Esophagus muscularis mucosa (tissue), 4 donors: ENCODE results near the gene CALML3. TPM values are rescaled to one million over a fixed set of nuclear protein-coding genes. Genes with fewer than 3 reads are reported as not detected.

Experiments used
- DNase-seq: peaks from one replicate; pipeline ENCODE4 v3.0.0-alpha.2; 2017; ENCODE audit errors: extremely low spot score
- H3K27ac ChIP-seq, 4 donors: fragments of 200-600 bp; sonication (generic); replicated peaks in 1 of 4; 1 replicate in 3 of 4; 2 replicates in 1 of 4; pipeline ENCODE4 v1.5.1; 2016 to 2019; ENCODE audit warnings: mild to moderate bottlenecking in 1 of 4
- H3K27me3 ChIP-seq, 4 donors: fragments of 200-600 bp; sonication (generic); one replicate each; pipeline versions ENCODE4 v1.5.1 to v1.6.0; 2016 to 2019
- H3K36me3 ChIP-seq, 4 donors: fragments of 200-600 bp; sonication (generic); one replicate each; pipeline ENCODE4 v1.5.1; 2016 to 2019
- H3K4me1 ChIP-seq, 4 donors: fragments of 200-600 bp; sonication (generic); one replicate each; pipeline ENCODE4 v1.5.1; 2016 to 2019
- H3K4me3 ChIP-seq, 4 donors: fragments of 200-600 bp; sonication (generic); 1 replicate in 2 of 4; 2 replicates in 2 of 4; pipeline ENCODE4 v1.5.1; 2016 to 2019; ENCODE audit warnings: mild to moderate bottlenecking in 4 of 4, moderate library complexity in 1 of 4
- H3K9me3 ChIP-seq, 4 donors: fragments of 200-600 bp; sonication (generic); 1 replicate in 3 of 4; 2 replicates in 1 of 4; pipeline ENCODE4 v1.5.1; 2016 to 2019
- EP300 ChIP-seq: sonication (generic); formaldehyde crosslinking; IDR thresholded peaks from one replicate; pipeline ENCODE4 v1.6.1; 2017; ENCODE audit warnings: antibody characterized with exemption
- POLR2A ChIP-seq: fragments of 450-650 bp; IDR thresholded peaks from one replicate; pipeline ENCODE4 v1.6.1; 2017; ENCODE audit warnings: antibody characterized with exemption, moderate library complexity, mild to moderate bottlenecking, low read depth
- POLR2AphosphoS5 ChIP-seq, 2 donors: sonication (generic); formaldehyde crosslinking; IDR thresholded peaks; one replicate each; pipeline ENCODE4 v1.6.1; 2017; ENCODE audit warnings: antibody characterized with exemption in 2 of 2
- WGBS: methylation state at CpG from one replicate; pipeline ENCODE4 v1.1.5; 2018; 5-methylcytosine and 5-hydroxymethylcytosine counted together
- intact Hi-C: fragments of 100-400 bp; cut with DNase I; formaldehyde crosslinking; loops from one replicate; pipeline ENCODE4 v1.15.1; 2023
- total RNA-seq, 4 donors: library from RNA; depleted of rRNA; stranded (reverse); fragments of >200 nt; gene quantifications; one replicate each; pipeline versions ENCODE4 v1.1.0 to v1.2.1, GENCODE V29; 2016
- TF ChIP-seq, protein P1 (sequence below), 3 experiments: fragments of 200-600 bp in 2 of 3; fragments of 450-650 bp in 1 of 3; sonication (generic) in 2 of 3; IDR thresholded peaks; one replicate each; pipeline ENCODE4 v1.5.1; 2017 to 2019; ENCODE audit warnings: antibody characterized with exemption in 3 of 3, mild to moderate bottlenecking in 2 of 3, moderate library complexity in 1 of 3

The CALML3 gene
- total RNA-seq, 4 donors from 2014 or later: not detected

DNA sequence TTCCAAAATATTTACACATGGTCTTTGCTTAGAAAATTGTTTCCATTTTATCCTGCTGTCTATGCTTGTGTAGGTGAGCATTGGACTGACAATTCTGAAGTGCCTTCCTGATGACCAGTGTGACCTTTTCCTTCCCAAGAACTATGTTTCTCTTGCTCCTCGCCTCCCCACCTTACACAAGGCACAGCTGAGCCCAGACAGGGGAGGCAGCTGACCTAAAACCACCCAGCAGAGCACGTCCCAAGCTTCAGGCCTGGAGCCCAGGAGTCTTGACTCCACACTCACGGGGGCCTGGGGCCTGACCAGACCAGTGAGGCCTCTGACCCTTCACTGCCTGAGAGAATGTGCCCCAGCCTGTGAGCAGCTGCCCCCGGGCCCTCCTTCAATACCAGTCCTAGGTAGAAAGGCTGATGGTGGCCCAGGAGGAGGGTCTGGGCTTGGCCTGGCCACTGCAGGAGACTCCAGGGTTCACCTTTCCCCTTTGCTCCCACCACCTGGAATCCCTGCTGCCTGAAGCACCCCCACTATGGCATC is 32.4 kb upstream of the CALML3 start:
- Histone ChIP-seq H3K9me3 (peaks cover 0 to 7% (median 6%) of the 10 kb centered on the region in 4 donors), H3K4me1 (peaks cover 0 to 7% (median 0%) of the 10 kb centered on the region in 4 donors), H3K36me3 (no peaks in the 10 kb centered on the region), H3K27me3 (no peaks in the 10 kb centered on the region), H3K4me3 (no peak overlapping the region), H3K27ac (no peak overlapping the region)
- intact Hi-C loops: no loop called here
- no peak for TF ChIP-seq EP300
- TF ChIP-seq, protein P1, sequence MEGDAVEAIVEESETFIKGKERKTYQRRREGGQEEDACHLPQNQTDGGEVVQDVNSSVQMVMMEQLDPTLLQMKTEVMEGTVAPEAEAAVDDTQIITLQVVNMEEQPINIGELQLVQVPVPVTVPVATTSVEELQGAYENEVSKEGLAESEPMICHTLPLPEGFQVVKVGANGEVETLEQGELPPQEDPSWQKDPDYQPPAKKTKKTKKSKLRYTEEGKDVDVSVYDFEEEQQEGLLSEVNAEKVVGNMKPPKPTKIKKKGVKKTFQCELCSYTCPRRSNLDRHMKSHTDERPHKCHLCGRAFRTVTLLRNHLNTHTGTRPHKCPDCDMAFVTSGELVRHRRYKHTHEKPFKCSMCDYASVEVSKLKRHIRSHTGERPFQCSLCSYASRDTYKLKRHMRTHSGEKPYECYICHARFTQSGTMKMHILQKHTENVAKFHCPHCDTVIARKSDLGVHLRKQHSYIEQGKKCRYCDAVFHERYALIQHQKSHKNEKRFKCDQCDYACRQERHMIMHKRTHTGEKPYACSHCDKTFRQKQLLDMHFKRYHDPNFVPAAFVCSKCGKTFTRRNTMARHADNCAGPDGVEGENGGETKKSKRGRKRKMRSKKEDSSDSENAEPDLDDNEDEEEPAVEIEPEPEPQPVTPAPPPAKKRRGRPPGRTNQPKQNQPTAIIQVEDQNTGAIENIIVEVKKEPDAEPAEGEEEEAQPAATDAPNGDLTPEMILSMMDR (IDR thresholded peaks at IDR 0.05): no peak
- no peak for TF ChIP-seq POLR2A
- TF ChIP-seq POLR2AphosphoS5 (IDR thresholded peaks at IDR 0.05): no peak
- DNase-seq: no peak
- 97% methylated on average over 4 of the region's 4 CpGs for WGBS

DNA sequence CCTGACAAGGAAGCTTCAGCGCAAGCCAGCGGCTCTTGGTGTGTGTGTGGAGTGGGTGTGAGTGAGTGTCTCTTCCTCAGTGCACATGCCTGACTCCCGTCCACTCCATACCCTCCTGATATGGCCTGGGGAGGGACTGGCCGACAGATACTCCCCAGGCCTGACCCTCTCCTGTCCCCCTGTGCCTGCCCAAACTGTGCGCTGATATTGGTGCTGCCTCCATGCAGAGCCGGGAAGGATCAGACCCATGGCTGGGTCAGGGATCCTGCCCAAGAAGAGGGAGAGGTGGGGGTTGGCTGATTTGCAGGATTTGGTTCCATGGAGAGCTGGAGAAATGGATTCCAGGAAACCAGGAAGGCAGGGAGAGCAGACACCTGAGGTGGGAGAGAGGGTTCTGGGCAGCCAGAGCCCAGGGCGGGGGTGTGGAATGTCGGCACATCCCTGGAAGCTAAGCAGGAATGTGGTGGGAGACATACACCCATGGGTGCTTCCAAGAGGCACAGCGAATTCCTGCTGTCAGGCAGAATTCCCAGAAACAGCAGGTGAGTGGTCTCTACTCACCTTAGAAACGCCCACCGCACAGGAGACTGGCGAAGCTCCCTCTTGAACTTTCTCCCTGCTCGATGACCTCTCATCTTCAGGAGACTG is 31.7 kb upstream of the CALML3 start:
- DNase-seq: no peak
- TF ChIP-seq EP300: no peak
- TF ChIP-seq POLR2A: no peak
- TF ChIP-seq, protein P1 (IDR thresholded peaks at IDR 0.05): no peak
- TF ChIP-seq POLR2AphosphoS5 (IDR thresholded peaks at IDR 0.05): no peak
- peaks cover 0 to 7% (median 0%) of the 10 kb centered on the region in 4 donors for H3K4me1 ChIP-seq
- H3K27me3 ChIP-seq: no peaks in the 10 kb centered on the region
- no peak overlapping the region for H3K27ac ChIP-seq
- H3K4me3 ChIP-seq: no peak overlapping the region
- no peaks in the 10 kb centered on the region for H3K36me3 ChIP-seq
- peaks cover 0 to 7% (median 6%) of the 10 kb centered on the region in 4 donors for H3K9me3 ChIP-seq
- intact Hi-C loops: no loop called here
- 89% methylated on average over 12 of the region's 13 CpGs for WGBS

DNA sequence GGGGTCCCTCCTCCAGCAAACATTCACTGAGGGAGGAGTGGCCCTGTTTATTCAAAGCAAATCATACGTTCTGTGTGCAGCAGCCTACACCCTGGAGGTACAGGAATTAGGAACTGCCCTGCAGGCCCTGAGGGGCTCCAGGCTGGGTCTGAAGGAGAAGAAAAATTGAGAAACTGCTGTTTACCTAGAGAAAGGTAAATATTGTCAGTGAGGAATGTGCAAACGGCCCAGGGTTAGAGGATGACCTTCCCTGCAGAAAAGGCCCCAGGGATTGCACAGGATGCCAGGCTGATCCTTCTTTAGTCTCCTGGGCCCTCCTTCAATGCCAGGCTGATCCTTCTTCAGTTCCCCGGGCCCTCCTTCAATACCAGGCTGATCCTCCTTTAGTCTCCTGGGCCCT is 31.1 kb upstream of the CALML3 start:
- no peaks in the 10 kb centered on the region for H3K27me3 ChIP-seq
- H3K4me1 ChIP-seq: peaks cover 0 to 7% (median 0%) of the 10 kb centered on the region in 4 donors
- H3K4me3 ChIP-seq: no peak overlapping the region
- H3K9me3 ChIP-seq: peaks cover 0 to 7% (median 6%) of the 10 kb centered on the region in 4 donors
- WGBS: 70% methylated on average over 3 of the region's 3 CpGs
- no peak for DNase-seq
- no peak for TF ChIP-seq POLR2AphosphoS5 (IDR thresholded peaks at IDR 0.05)
- TF ChIP-seq, protein P1 (IDR thresholded peaks at IDR 0.05): no peak
- TF ChIP-seq POLR2A: no peak
- no peak for TF ChIP-seq EP300
- intact Hi-C loops: no loop called here
- no peaks in the 10 kb centered on the region for H3K36me3 ChIP-seq
- no peak overlapping the region for H3K27ac ChIP-seq

DNA sequence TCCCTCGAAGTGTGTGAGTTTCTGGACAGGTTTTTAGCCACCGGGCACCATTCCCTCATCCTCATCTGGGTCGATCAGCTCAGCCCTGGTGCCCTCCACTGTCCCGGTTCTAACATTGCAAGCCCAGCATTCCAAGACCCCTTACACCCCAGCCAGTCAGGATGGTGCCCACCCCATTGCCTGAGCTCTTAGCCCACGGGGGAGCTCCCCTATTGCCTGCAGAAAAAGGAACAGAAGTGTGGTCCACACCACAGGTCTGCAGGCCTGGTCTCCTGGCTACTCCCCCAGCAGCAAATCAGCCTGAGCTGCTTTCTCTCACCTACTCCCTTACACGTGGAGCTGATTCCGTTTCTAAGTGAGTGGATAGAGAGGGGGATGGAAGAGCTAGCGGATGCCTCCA is 30.1 kb upstream of the CALML3 start:
- H3K27me3 ChIP-seq: no peaks in the 10 kb centered on the region
- H3K4me3 ChIP-seq: no peak overlapping the region
- peaks cover 0 to 7% (median 0%) of the 10 kb centered on the region in 4 donors for H3K4me1 ChIP-seq
- TF ChIP-seq EP300 (no peak), POLR2AphosphoS5 (IDR thresholded peaks at IDR 0.05) (no peak), POLR2A (no peak)
- TF ChIP-seq, protein P1 (IDR thresholded peaks at IDR 0.05): no peak
- H3K36me3 ChIP-seq: no peaks in the 10 kb centered on the region
- DNase-seq: no peak
- 94% methylated on average over 8 of the region's 8 CpGs for WGBS
- intact Hi-C loops: no loop called here
- no peak overlapping the region for H3K27ac ChIP-seq
- peaks cover 0 to 7% (median 6%) of the 10 kb centered on the region in 4 donors for H3K9me3 ChIP-seq
